ENCODE measurements around the gene GRK5.

The GRK5 gene

DNA sequence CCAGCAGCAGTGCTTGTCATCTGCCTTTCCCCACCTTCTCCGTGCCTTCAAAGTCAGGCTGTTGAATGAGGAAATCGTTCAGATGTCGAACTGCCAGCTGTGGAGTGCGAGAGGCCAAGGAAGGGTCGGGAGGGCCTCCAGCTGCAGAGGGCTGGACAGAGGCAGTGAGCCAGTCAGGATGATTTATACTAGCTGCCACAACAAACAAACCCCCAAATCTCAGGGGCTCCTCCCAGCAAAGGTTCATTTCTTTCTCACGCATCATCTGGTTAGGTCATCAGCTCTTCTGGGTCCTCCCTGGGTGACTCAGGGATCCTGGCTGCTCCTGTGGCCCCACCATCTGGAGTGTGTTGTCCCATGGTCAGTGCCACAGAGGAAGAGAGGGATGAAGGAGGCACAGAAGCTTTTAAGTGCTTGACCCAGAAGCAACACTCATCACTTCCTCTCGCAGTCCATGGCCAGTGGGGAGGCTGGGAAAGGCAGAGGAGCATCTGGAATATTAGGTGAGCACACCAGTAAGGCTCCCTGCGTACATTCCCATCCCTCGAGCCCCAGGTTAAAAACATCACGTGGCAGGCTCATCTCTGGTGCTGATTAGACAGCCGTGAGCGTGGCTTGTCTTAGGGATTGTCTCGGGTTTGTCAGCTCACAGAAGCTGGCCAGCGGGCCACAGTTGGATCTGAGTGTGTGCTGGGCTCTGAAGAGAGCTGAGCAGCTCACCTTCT, 194.5 kb downstream of the GRK5 start:
- DNase-seq (ENCODE audit: low read depth): peak; percentile 99
- TF ChIP-seq, protein P1, sequence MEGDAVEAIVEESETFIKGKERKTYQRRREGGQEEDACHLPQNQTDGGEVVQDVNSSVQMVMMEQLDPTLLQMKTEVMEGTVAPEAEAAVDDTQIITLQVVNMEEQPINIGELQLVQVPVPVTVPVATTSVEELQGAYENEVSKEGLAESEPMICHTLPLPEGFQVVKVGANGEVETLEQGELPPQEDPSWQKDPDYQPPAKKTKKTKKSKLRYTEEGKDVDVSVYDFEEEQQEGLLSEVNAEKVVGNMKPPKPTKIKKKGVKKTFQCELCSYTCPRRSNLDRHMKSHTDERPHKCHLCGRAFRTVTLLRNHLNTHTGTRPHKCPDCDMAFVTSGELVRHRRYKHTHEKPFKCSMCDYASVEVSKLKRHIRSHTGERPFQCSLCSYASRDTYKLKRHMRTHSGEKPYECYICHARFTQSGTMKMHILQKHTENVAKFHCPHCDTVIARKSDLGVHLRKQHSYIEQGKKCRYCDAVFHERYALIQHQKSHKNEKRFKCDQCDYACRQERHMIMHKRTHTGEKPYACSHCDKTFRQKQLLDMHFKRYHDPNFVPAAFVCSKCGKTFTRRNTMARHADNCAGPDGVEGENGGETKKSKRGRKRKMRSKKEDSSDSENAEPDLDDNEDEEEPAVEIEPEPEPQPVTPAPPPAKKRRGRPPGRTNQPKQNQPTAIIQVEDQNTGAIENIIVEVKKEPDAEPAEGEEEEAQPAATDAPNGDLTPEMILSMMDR (conservative IDR thresholded peaks at IDR 0.05; ENCODE audit: low read length): no peak
- H3K4me3 ChIP-seq (ENCODE audit: low read length): peak overlapping the region; percentile 13; the same call in 1 of the 2 replicates

DNA sequence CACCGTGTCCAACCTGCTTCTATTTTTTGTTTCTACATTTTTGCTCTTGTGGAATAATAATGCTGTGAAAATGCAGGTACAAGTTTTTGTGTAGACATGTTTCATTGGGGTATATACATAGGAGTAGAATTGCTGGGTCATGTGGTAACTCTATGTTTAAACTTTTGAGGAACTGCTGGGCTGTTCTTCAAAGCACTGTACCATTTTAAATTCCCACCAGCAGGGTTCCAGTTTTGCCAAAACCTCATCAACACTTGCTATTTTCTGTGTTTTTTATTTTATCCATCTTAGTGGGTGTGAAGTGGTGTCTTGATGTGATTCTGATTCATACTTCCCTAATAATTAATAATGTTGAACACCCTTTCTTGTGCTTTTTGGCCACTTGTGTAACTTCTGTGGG, 196.6 kb downstream of the GRK5 start:
- TF ChIP-seq, protein P1 (conservative IDR thresholded peaks at IDR 0.05; ENCODE audit: low read length): no peak
- no peak for DNase-seq (ENCODE audit: low read depth)
- no peak overlapping the region for H3K4me3 ChIP-seq (ENCODE audit: low read length)

DNA sequence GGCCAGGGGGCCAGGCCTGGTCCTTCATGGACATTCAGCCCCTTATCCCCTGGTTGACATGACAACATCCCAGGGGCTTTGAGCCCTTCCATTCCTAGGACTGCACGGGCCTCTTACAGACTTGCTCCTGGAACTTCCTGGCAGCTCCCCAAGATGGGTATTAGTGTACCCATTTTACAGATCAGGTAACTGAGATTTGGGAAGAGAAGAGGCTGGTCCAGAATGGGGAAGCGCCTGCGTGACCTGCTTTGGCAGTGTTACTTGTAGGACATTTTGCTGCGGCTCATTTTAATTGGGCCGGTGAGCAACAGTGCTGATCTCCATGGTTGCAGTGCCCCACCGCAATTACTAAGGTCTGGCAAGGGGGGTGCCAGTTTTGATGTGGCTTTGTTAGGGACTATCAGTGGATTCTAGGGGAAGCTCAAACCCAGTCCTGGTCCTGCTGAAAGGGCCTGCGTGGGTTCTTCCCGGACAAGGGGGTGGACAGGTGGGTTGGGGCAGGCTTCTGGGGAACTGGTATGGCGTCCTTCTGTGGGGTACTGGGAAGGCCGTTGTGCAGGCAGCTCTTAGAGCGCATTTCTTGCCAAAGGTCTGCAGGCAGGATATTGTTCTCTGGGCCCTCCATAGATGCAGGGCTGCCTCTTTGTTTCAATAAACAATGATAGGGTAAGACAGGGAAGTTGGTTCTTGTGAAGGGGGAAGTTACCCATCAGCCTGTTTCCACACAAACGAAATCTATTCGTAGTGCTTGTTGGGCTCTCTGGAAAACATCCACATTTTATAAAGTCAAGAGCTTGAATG, 197.5 kb downstream of the GRK5 start:
- TF ChIP-seq, protein P1 (conservative IDR thresholded peaks at IDR 0.05; ENCODE audit: low read length): no peak
- DNase-seq (ENCODE audit: low read depth): no peak
- H3K4me3 ChIP-seq (ENCODE audit: low read length): no peak overlapping the region

DNA sequence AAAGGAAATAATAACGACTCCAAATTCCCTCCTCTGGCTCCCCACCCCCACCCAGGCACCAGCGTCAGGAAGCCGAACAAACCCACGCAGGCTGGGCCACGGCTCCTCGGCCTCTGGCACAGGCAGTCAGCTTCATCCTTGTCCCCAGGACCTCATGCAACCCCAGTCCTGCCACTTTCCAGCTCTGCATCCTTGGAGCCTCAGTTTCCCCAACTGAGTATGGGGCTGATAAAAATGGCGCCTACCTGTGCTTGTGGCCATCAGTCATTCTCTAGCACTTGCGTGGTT, 198.1 kb downstream of the GRK5 start:
- DNase-seq (ENCODE audit: low read depth): no peak
- H3K4me3 ChIP-seq (ENCODE audit: low read length): no peak overlapping the region
- TF ChIP-seq, protein P1 (conservative IDR thresholded peaks at IDR 0.05; ENCODE audit: low read length): no peak

DNA sequence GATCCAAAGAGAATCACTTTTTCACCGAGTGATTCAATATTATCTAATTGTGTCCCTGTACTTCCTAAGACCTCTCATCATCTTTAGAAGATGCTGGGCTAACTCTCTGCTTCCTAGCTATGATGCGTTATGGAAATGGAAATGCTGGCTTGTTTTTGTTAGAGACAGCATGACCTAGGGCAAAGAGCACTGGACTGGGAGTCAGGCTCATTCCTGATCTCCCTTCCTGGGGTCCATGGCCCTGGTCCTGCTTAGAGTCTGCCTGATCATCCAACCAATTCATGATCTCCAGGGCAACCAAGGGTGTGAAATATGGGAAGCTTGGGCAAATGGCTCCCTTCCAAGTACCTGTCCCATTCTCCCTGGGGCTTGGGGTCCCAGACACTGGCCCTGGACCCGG, 198.8 kb downstream of the GRK5 start:
- TF ChIP-seq, protein P1 (conservative IDR thresholded peaks at IDR 0.05; ENCODE audit: low read length): no peak
- H3K4me3 ChIP-seq (ENCODE audit: low read length): no peak overlapping the region
- no peak for DNase-seq (ENCODE audit: low read depth)

DNA sequence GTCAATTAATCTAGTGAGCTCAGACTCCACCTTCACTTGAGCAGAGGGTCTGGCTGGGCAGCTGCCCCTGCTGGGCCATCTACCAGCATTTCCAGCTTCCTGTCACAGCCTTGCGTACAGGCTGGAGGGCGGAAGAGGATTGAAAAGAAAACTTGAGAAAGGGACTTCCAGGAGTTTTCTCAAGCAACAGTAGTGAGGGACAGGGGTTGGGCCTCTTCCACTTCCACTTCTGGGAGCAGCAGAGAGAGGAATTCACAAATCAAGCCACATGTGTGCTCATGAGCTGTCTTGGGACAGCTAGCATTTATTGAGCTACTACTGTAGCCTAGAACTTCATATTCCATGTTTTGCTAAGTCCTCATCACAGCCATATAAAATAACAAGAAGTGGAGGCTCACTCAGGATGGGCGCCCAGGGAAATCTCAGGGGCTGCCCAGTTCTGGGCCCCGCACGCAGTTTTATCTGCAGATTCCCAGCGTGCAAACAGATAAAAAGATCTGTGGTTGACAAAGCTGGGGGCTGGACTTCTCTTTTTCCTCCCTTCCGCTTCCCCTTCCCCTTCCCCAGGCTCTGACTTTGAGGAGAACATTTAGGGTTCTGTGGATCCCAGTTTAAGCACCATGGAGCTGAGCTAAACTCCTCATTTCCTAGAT, 199.4 kb downstream of the GRK5 start:
- TF ChIP-seq, protein P1 (conservative IDR thresholded peaks at IDR 0.05; ENCODE audit: low read length): no peak
- DNase-seq (ENCODE audit: low read depth): no peak
- no peak overlapping the region for H3K4me3 ChIP-seq (ENCODE audit: low read length)

Data from AG10803 (cell line).